ENCODE results near the gene TCAP. TPM values are rescaled to one million over a fixed set of nuclear protein-coding genes. Genes with fewer than 3 reads are reported as not detected.

The TCAP gene
- total and polyA plus RNA-seq, 2 experiments from 2014 or later: 0.61 to 2.1 TPM

DNA sequence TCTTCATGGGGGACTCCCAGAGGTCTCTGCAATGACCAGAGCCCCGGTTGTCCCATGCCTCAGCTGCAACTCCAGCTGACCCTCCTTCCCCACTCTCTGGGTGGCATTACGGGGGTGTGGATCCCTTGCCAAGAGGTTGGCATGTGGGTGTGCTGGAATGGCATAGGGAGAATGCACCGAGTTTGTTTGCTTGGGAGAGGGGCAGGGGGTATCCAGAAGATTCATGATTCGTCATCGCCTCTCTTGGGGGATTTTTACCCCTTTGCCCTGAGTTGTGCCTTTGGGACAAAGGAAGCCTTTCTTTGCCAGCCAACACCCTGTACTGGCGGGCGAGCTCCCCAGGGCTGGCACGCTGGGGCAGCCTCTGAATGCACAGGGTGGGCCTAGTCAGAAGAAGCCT, 41.2 kb downstream of the TCAP start:
- TF ChIP-seq, protein P1, sequence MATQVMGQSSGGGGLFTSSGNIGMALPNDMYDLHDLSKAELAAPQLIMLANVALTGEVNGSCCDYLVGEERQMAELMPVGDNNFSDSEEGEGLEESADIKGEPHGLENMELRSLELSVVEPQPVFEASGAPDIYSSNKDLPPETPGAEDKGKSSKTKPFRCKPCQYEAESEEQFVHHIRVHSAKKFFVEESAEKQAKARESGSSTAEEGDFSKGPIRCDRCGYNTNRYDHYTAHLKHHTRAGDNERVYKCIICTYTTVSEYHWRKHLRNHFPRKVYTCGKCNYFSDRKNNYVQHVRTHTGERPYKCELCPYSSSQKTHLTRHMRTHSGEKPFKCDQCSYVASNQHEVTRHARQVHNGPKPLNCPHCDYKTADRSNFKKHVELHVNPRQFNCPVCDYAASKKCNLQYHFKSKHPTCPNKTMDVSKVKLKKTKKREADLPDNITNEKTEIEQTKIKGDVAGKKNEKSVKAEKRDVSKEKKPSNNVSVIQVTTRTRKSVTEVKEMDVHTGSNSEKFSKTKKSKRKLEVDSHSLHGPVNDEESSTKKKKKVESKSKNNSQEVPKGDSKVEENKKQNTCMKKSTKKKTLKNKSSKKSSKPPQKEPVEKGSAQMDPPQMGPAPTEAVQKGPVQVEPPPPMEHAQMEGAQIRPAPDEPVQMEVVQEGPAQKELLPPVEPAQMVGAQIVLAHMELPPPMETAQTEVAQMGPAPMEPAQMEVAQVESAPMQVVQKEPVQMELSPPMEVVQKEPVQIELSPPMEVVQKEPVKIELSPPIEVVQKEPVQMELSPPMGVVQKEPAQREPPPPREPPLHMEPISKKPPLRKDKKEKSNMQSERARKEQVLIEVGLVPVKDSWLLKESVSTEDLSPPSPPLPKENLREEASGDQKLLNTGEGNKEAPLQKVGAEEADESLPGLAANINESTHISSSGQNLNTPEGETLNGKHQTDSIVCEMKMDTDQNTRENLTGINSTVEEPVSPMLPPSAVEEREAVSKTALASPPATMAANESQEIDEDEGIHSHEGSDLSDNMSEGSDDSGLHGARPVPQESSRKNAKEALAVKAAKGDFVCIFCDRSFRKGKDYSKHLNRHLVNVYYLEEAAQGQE (IDR thresholded peaks at IDR 0.05; ENCODE audit: unreplicated experiment): no peak
- TF ChIP-seq POLR2AphosphoS5 (IDR thresholded peaks at IDR 0.05; ENCODE audit: low read depth) (no peak), ZNF331 (CRISPR knock-in tag; IDR thresholded peaks at IDR 0.05; ENCODE audit: low read depth) (no peak), ETS1 (IDR thresholded peaks at IDR 0.05) (no peak), STAT1 (IDR thresholded peaks at IDR 0.05; ENCODE audit: unreplicated experiment) (no peak), NANOG (IDR thresholded peaks at IDR 0.05; ENCODE audit: borderline replicate concordance) (no peak), JUNB (IDR thresholded peaks at IDR 0.05; ENCODE audit: unreplicated experiment) (no peak)
- TF ChIP-seq, protein P2, sequence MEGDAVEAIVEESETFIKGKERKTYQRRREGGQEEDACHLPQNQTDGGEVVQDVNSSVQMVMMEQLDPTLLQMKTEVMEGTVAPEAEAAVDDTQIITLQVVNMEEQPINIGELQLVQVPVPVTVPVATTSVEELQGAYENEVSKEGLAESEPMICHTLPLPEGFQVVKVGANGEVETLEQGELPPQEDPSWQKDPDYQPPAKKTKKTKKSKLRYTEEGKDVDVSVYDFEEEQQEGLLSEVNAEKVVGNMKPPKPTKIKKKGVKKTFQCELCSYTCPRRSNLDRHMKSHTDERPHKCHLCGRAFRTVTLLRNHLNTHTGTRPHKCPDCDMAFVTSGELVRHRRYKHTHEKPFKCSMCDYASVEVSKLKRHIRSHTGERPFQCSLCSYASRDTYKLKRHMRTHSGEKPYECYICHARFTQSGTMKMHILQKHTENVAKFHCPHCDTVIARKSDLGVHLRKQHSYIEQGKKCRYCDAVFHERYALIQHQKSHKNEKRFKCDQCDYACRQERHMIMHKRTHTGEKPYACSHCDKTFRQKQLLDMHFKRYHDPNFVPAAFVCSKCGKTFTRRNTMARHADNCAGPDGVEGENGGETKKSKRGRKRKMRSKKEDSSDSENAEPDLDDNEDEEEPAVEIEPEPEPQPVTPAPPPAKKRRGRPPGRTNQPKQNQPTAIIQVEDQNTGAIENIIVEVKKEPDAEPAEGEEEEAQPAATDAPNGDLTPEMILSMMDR (conservative IDR thresholded peaks at IDR 0.05; ENCODE audit: low read depth in 2 of 2): no peak
- H4K20me1 ChIP-seq (replicated peaks; ENCODE audit: insufficient read depth): peaks cover 32% of the 10 kb centered on the region
- no peak overlapping the region for H3K4me3 ChIP-seq
- 0 out of 2 replicates have a peak, but pooled peaks cover 2% of the 10 kb centered on the region for H3F3A ChIP-seq (replicated peaks; ENCODE audit: low read depth)
- no peaks in the 10 kb centered on the region for H3K27me3 ChIP-seq (ENCODE audit: insufficient read depth)
- H3K79me2 ChIP-seq (replicated peaks; ENCODE audit: insufficient read depth): peaks cover 61% of the 10 kb centered on the region
- DNase-seq (ENCODE audit: low spot score) (no peak), ATAC-seq (no peak)
- Mint-ChIP-seq H3K4me1 (peaks cover 47% of the 10 kb centered on the region), H3K9me3 (no peaks in the 10 kb centered on the region), H3K4me3 (no peak overlapping the region), H3K27ac (no peak overlapping the region), H3K27me3 (ENCODE audit: insufficient read depth, low read depth, poor library complexity) (peaks cover 2% of the 10 kb centered on the region), H3K36me3 (ENCODE audit: low read depth) (peaks cover 64% of the 10 kb centered on the region)
- no peaks in the 10 kb centered on the region for H3K9me2 ChIP-seq (ENCODE audit: insufficient read depth)
- no peak overlapping the region for H3K27ac ChIP-seq (ENCODE audit: low read depth)
- peaks cover 25% of the 10 kb centered on the region for H3K36me3 ChIP-seq (ENCODE audit: insufficient read depth)
- peaks cover 44% of the 10 kb centered on the region for H3K4me1 ChIP-seq (ENCODE audit: insufficient read depth)
- H3K4me2 ChIP-seq: no peak overlapping the region
- no peak overlapping the region for H2AFZ ChIP-seq

DNA sequence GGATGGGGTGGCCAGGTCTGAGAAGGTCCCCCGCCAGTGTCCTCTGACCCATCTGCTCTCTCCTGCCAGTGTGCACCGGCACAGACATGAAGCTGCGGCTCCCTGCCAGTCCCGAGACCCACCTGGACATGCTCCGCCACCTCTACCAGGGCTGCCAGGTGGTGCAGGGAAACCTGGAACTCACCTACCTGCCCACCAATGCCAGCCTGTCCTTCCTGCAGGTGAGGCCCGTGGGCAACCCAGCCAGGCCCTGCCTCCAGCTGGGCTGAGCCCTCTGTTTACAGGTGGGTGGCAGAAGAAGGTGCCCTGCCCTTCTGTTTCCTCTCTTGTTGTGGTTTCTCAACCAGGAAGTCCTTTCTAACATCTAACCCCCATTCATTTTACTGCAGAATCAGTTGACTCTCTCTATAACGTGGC, 41.8 kb downstream of the TCAP start:
- no peak overlapping the region for H3K4me2 ChIP-seq
- no peaks in the 10 kb centered on the region for H3K27me3 ChIP-seq (ENCODE audit: insufficient read depth)
- H3K4me1 Mint-ChIP-seq: peaks cover 42% of the 10 kb centered on the region
- H3K27me3 Mint-ChIP-seq (ENCODE audit: insufficient read depth, low read depth, poor library complexity): peaks cover 6% of the 10 kb centered on the region
- peaks cover 70% of the 10 kb centered on the region for H3K36me3 Mint-ChIP-seq (ENCODE audit: low read depth)
- H2AFZ ChIP-seq: no peak overlapping the region
- H3K79me2 ChIP-seq (replicated peaks; ENCODE audit: insufficient read depth): peaks cover 55% of the 10 kb centered on the region
- H3K27ac ChIP-seq (ENCODE audit: low read depth): no peak overlapping the region
- H3K36me3 ChIP-seq (ENCODE audit: insufficient read depth): peaks cover 28% of the 10 kb centered on the region
- no peak overlapping the region; the same call in 2 of the 3 replicates for H3K4me3 Mint-ChIP-seq
- no peak overlapping the region; the same call in 1 of the 2 replicates for H3K27ac Mint-ChIP-seq
- ATAC-seq (no peak), DNase-seq (ENCODE audit: low spot score) (no peak)
- 0 out of 2 replicates have a peak, but pooled peaks cover 2% of the 10 kb centered on the region for H3F3A ChIP-seq (replicated peaks; ENCODE audit: low read depth)
- peaks cover 28% of the 10 kb centered on the region for H4K20me1 ChIP-seq (replicated peaks; ENCODE audit: insufficient read depth)
- H3K9me2 ChIP-seq (ENCODE audit: insufficient read depth): no peaks in the 10 kb centered on the region
- no peak overlapping the region for H3K4me3 ChIP-seq
- peaks cover 38% of the 10 kb centered on the region for H3K4me1 ChIP-seq (ENCODE audit: insufficient read depth)
- no peaks in the 10 kb centered on the region for H3K9me3 Mint-ChIP-seq
- TF ChIP-seq, protein P1 (IDR thresholded peaks at IDR 0.05; ENCODE audit: unreplicated experiment): no peak
- TF ChIP-seq JUNB (IDR thresholded peaks at IDR 0.05; ENCODE audit: unreplicated experiment): no peak
- TF ChIP-seq, protein P2 (conservative IDR thresholded peaks at IDR 0.05; ENCODE audit: low read depth in 2 of 2): no peak
- TF ChIP-seq NANOG (IDR thresholded peaks at IDR 0.05; ENCODE audit: borderline replicate concordance): no peak
- no peak for TF ChIP-seq ZNF114 (CRISPR knock-in tag; IDR thresholded peaks at IDR 0.05)
- TF ChIP-seq ETS1 (IDR thresholded peaks at IDR 0.05): no peak
- TF ChIP-seq STAT1 (IDR thresholded peaks at IDR 0.05; ENCODE audit: unreplicated experiment): no peak
